ENCODE measurements around the gene MDH1B. TPM values are rescaled to one million over a fixed set of nuclear protein-coding genes. Genes with fewer than 3 reads are reported as not detected.

MDH1B gene
- total RNA-seq, 2 experiments from 2014 or later: 0.25 to 0.31 TPM

GRCh38 chr2:206766057-206766930 is 1.2 kb upstream of the MDH1B start:
- Mint-ChIP-seq H3K4me3 (peak overlapping the region; percentile 96), H3K9me3 (no peaks in the 10 kb centered on the region), H3K4me1 (ENCODE audit: low read depth) (peaks cover 53% of the 10 kb centered on the region), H3K36me3 (ENCODE audit: low read depth) (peaks cover 50% of the 10 kb centered on the region), H3K27ac (peak overlapping the region; percentile 97), H3K27me3 (peaks cover 5% of the 10 kb centered on the region)
- intact Hi-C loops (cut with DNase I, micrococcal nuclease): loop anchor here (5.0 to 10.0 kb wide), 6 partner anchors 396 to 1491 kb away; partner anchors contain the start of genes IDH1 (in 1 of the 2), INO80D (in 1 of the 2) and ZDBF2 (in 1 of the 2)
- H3K4me1 ChIP-seq (ENCODE audit: insufficient read depth, low read length): peaks cover 16% of the 10 kb centered on the region
- DNase-seq (no peak), ATAC-seq (ENCODE audit: poor library complexity) (no peak)
- no peak for TF ChIP-seq CTCF (IDR thresholded peaks at IDR 0.05)
- peak overlapping the region; percentile 80 to 85 for H3K27ac ChIP-seq (ENCODE audit: low read depth in 1 of 2, low read length in 2 of 2)
- ChIA-PET POLR2A (interaction anchor here (0.7 to 1.8 kb wide), 12 partner anchors 16 to 942 kb away, joined by 3 to 20 read pairs (median 4); partner anchors contain the start of genes CREB1 and KLF7), CTCF (interaction anchor here (0.9 to 1.1 kb wide), 2 partner anchors 34 to 859 kb away, joined by 3 read pairs; partner anchors contain the start of gene METTL21A)
- peak overlapping the region; percentile 71 for H3K4me3 ChIP-seq (ENCODE audit: low read length)
- H3K9me3 ChIP-seq (ENCODE audit: control insufficient read depth in 1 of 2, insufficient read depth in 1 of 2, low read length in 2 of 2): no peaks in the 10 kb centered on the region
- peaks cover 29% of the 10 kb centered on the region for H3K36me3 ChIP-seq (ENCODE audit: insufficient read depth, low read length)
- peaks cover 0 to 10% of the 10 kb centered on the region in 2 experiments for H3K27me3 ChIP-seq (ENCODE audit: control insufficient read depth in 1 of 2, insufficient read depth in 2 of 2, low read length in 2 of 2)

GRCh38 chr2:206764673-206765241 is 371 bp downstream of the MDH1B start:
- Mint-ChIP-seq H3K4me1 (ENCODE audit: low read depth) (peaks cover 42% of the 10 kb centered on the region), H3K36me3 (ENCODE audit: low read depth) (peaks cover 35% of the 10 kb centered on the region), H3K27ac (peak overlapping the region; percentile 97), H3K4me3 (peak overlapping the region; percentile 96), H3K27me3 (peaks cover 6% of the 10 kb centered on the region), H3K9me3 (no peaks in the 10 kb centered on the region)
- no peak for ATAC-seq (ENCODE audit: poor library complexity)
- TF ChIP-seq CTCF (IDR thresholded peaks at IDR 0.05): no peak
- ChIA-PET CTCF (interaction anchor here (1.0 kb wide), 1 partner anchor 679 kb away, joined by 4 read pairs; the partner anchor contains the start of gene INO80D), POLR2A (interaction anchor here (0.6 to 1.8 kb wide), 15 partner anchors 18 to 1261 kb away, joined by 3 to 20 read pairs (median 4); partner anchors contain the start of genes CCNYL1, CREB1, EEF1B2 and KLF7)
- intact Hi-C loops (cut with DNase I, micrococcal nuclease): loop anchor here (2.0 to 10.0 kb wide), 10 partner anchors 16 to 1493 kb away; partner anchors contain the start of genes IDH1 (in 1 of the 2), INO80D (in 1 of the 2), METTL21A (in 1 of the 2) and PLEKHM3 (in 1 of the 2)
- Histone ChIP-seq H3K4me1 (ENCODE audit: insufficient read depth, low read length) (peaks cover 16% of the 10 kb centered on the region), H3K4me3 (ENCODE audit: low read length) (peak overlapping the region; percentile 71), H3K27ac (ENCODE audit: low read depth in 1 of 2, low read length in 2 of 2) (peak overlapping the region; percentile 80 to 85), H3K36me3 (ENCODE audit: insufficient read depth, low read length) (peaks cover 17% of the 10 kb centered on the region), H3K27me3 (ENCODE audit: control insufficient read depth in 1 of 2, insufficient read depth in 2 of 2, low read length in 2 of 2) (peaks cover 0 to 18% of the 10 kb centered on the region in 2 experiments), H3K9me3 (ENCODE audit: control insufficient read depth in 1 of 2, insufficient read depth in 1 of 2, low read length in 2 of 2) (no peaks in the 10 kb centered on the region)
- no peak for DNase-seq

- intact Hi-C loops (cut with DNase I, micrococcal nuclease): no loop called here
- Mint-ChIP-seq H3K27ac (no peak overlapping the region), H3K36me3 (ENCODE audit: low read depth) (no peaks in the 10 kb centered on the region), H3K9me3 (no peaks in the 10 kb centered on the region), H3K27me3 (peaks cover 37% of the 10 kb centered on the region), H3K4me1 (ENCODE audit: low read depth) (no peaks in the 10 kb centered on the region), H3K4me3 (no peak overlapping the region)
- POLR2A ChIA-PET: interaction anchor here (0.7 kb wide), 1 partner anchor 11 kb away, joined by 3 read pairs; no protein-coding TSS in a partner anchor
- TF ChIP-seq CTCF (IDR thresholded peaks at IDR 0.05): no peak
- ATAC-seq (ENCODE audit: poor library complexity) (no peak), DNase-seq (no peak)
- H3K27me3 ChIP-seq (ENCODE audit: control insufficient read depth in 1 of 2, insufficient read depth in 2 of 2, low read length in 2 of 2): peaks cover 4 to 19% of the 10 kb centered on the region in 2 experiments
- no peaks in the 10 kb centered on the region for H3K9me3 ChIP-seq (ENCODE audit: control insufficient read depth in 1 of 2, insufficient read depth in 1 of 2, low read length in 2 of 2)
- H3K4me1 ChIP-seq (ENCODE audit: insufficient read depth, low read length): no peaks in the 10 kb centered on the region
- no peak overlapping the region for H3K27ac ChIP-seq (ENCODE audit: low read depth in 1 of 2, low read length in 2 of 2)
- H3K36me3 ChIP-seq (ENCODE audit: insufficient read depth, low read length): no peaks in the 10 kb centered on the region
- CTCF ChIA-PET: no interaction called here
- no peak overlapping the region for H3K4me3 ChIP-seq (ENCODE audit: low read length)
Observed at GRCh38 chr2:206756816-206757215, 8.3 kb downstream of the MDH1B start.
